Muscle of arm (tissue), 12 donors: ENCODE measurements around the gene ARHGAP26. TPM values are rescaled to one million over a fixed set of nuclear protein-coding genes. Genes with fewer than 3 reads are reported as not detected.

ENCODE experiments used
- DNase-seq: peaks from one replicate; pipeline ENCODE4 v3.0.0-alpha.2; 2013
- polyA plus RNA-seq, 12 donors: library from polyadenylated mRNA; unstranded; fragments of 120-200 nt; gene quantifications; one replicate each; pipeline ENCODE4 v1.2.1, GENCODE V29; 2013; ENCODE audit not compliant: insufficient read length in 12 of 12

The ARHGAP26 gene
- polyA plus RNA-seq, 12 donors, result 12.3 to 34.1 (median 15.8) TPM; not detected in 1

DNA sequence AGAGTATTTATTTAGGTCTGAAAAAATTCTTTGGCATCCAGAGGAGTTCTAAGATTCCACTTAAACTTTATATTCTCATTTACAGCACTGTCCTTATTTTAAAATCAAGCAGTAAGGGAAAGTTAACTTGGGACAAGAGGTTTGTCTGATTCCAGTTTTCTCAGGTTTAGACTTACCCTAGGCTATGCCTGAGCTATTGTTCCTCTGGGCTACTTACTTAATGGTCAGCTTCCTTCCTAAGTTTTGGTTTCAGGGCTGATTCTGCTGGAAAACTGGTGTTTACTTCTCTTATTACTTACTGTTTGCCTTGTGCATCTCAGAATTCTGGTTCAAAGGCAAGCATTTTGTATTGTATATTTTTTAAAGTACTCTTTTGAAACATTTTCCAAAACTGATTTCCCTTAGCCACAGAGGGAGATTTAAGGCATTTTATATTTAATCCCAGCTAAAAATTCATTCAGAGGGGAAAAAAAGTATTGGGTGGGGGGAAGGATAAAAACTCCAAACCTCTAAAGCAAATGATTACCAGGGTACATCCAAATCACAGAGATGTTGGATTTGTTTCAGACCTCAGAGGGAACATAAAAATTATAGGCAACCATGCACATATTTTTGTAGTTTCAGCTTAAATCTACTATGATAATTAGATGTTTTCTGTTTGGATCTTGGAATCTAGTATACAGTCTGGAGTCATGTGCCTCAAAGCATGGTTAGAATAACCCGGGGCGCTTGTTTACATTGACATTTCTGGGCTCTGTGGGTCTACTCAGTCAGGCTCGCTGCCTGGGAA lies 290.0 kb downstream of the ARHGAP26 start:
- no peak for DNase-seq

DNA sequence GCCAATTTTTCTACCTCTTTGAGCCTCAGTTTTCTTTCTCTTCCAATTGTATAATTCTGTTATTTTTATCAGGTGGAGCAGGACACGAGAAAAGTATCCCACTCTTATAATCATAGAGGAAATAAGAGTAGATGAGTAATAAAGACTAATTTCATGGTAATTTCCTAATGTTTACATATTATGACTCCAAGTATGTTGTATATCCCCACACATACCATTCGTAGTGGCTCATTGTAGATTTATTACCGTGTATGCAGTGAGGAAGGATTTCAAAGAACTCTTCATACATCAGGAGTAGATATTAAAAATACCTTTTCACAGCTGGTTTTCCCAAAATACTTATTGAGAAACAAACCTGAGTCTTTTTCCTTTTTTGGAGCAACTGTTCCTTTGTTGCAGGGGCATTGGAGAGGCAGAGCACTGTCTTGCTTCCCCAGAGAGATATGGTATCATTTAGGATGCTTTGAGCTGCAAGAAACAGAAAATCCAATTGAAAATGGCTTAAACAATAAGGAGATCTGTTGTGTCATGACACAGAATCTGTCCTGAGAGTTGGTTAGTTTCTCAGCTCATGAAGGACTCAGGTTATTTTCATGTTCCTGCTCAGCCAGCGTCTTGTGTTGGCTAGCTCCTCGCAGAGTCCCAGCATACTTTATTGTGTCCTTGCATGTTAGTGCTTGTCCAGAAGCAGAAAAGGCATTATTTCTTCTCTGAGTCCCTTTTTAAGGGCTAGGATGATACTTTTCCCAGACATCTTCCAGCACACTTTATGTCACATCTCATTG lies 291.2 kb downstream of the ARHGAP26 start:
- DNase-seq, result no peak

DNA sequence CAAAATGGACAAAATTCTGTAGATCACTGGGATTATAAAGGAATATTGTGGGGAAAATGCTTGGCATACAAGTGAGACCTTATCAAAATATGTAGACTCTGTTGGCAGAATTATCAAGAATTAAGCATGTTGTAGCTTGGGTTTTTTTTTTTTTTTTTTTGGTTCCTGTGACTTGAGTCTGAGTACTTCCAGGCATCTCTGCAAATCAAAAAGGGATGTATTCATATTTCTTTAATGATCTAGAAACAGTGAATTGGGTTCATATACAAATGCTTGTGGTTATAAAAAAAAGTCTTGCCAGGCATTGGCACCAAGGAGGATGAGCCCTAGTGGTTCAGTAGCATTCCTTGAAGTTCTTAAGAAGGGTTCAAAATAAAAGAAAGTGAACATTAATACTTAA lies 292.2 kb downstream of the ARHGAP26 start:
- DNase-seq, result no peak

DNA sequence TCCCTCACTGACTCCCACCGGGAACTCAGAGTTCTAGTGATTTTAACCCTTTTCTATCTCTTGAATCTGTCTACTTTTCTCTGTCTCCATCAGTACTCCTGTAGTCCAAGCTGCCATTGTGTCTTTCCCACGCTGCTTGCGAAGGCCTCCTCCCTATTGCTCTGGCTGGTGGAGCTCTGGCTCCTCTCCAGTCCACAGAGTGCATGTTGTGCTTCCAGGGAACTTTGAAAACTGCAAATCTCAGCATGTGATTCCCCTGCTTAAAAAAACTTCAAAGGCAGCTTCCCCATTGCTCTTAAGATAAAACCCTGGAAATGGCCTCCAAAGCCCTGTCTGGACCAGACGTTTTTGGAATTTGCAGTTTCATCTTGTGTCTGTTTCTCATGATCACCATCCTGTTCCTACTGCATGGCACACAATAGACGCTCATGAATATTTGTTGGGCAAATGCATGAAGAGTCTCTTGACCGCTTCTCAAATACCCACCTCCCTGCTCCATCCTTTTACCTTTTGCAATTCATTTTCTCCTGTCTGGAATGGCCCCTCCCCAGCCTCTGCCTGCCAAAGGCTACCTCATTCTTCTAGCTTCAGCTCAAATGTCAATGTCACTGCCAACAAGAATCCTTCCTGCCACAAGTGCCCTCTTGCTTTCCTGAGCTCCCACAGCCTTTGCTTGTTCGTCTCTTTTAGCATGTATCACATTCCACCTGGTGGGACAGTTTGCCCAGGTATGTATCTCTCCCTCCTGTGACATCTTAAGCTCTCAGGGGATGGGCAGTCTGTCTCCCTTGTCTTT lies 293.2 kb downstream of the ARHGAP26 start:
- DNase-seq, result no peak

DNA sequence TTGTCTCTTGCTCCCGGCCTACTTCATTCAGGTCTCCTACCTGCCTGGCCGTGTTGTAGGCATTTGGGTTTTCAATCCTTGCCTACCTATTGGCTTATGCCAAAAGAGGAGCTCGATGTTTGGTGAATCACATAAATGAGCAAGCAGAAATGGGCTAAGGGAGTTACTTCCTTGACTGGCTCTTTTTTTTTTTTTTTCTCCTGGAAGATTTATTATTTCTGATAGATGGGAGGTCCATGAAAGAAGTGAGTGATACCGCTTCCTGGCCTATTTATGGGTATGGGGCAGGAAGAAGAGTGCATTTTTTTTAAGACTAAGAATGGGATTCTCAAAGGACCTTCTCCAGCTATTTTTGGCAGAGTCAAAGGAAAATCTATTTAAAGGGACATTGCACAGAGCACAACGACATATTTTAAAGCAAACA lies 294.1 kb downstream of the ARHGAP26 start:
- DNase-seq, result peak; percentile 71

DNA sequence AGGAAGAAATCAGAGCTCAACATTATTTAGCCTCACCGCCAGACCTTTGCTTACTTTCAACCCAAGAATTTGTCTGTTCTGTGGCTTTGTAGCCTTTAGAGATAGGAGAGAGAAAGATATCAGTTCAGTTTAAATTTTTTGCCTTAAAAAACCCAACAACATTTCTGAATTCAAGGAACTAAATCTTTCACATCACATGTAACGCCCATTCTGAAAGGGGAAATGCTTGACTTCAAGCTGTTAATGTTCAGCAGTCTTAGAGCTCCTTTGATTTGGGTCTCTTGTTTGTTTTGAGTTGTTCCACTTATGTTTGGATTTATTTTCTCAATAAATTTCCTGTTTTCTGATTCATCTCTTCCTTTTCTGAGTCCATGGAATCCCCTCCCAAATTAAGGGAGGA lies 294.5 kb downstream of the ARHGAP26 start:
- no peak for DNase-seq

DNA sequence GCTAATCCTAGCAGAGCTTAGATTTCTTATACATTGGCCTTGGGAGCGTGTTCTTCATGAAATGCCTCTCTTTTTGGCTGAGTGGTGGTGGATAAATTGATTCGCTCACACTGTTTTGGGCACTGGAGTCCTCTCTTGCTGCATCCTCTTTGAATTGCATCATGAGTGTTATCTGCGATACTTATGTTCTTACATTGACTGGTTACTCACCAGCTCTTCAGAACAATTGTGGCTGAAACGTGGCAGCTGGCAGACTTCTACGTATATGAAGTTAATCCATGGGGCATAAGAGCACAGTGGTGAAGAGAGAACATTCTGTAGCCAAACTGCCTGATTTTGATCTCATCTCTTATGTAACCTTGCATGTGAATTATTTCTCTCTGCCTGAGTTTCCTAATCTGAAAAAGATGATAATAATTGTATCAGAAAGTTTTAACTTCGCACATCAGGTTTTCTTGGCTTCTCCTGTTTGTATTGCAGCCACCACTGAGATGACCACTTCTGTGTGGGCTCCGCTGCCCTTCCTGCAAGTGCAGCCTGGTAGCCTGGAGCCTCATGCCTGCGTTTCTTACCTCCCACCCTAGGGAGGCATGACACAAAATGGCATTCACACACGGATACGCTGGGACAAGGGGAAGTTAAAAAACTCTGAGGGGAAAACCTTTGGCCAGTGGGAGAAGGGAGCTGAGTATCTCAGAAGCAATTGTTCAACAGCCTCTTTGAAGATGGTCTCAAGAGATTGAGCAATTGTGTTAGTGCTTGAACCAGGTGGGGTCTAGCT lies 295.2 kb downstream of the ARHGAP26 start:
- no peak for DNase-seq

DNA sequence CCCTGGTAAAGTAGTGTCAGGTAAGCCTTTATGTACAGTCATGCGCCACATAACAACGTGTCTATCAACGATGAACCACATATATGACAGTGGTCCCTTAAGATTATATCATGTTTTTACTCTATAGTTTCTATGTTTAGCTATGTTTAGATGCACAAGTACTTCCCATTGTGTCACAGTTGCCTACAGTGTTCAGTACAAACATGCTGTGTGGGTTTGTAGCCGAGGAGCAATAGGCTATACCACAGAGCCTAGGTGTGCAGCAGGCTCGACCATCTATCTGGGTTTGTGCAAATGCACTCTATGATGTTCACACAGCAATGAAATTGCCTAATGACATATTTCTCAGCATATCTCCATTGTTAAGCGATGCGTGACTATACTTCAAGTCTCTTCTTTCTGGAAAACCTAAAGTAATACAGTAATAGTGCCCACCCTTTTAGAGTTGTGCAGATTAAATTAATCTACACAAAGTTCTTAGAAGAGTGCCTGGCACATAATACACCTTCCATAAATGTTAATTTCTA lies 295.9 kb downstream of the ARHGAP26 start:
- no peak for DNase-seq

DNA sequence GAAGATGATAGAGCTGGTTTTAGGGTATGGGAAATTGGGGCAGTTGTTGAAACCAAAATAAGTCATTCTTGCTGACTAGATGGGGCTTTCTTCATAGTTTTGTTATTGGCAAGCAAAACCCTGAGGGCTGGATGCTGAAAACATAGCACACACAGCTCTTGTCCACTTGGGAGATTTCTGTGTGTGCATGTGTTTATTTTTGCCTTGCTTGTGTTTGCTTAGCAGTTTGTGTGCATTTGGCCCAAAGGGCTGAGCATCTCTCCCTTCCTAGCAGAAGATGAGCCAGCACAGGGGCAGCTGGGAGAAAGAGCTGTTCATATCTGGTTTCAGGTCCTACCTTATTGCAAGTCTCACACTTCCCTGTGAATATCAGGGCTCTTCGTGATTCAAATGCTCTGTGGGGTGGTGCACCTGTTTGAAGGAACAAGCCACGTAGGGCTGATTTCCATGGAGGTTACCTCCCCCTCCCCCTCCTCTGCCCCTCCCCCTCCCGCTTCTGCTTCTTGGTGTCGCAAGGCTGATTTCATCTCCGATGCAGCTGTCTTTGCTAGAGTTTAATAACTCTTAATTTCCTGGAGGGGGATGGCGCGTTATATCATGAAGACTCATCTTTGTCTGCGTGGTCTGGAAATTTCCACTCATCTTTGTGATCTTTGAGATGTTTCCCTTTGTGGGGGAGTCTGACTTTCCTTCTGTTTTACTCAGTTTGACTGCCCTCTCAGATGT lies 296.5 kb downstream of the ARHGAP26 start:
- DNase-seq, result peak; percentile 61

DNA sequence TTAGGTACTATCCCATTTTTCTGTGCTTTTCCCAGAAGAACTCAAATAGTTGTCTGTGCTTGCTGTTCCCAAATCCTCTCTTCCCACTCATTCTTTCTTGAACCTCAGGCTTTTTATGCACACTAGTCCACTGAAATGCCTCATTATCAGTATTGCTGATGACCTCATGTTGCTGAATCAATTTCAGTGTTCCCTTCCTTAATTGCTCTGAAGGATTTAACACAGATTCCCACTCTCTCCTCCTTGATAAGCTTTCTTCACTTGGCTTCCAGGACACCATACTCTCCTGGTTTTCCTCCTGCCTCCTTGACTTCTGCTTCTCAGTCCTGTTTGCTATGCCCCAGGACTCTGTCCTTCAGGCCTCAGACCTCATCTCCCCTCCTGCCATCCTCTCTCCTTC lies 298.5 kb downstream of the ARHGAP26 start:
- DNase-seq, result no peak

DNA sequence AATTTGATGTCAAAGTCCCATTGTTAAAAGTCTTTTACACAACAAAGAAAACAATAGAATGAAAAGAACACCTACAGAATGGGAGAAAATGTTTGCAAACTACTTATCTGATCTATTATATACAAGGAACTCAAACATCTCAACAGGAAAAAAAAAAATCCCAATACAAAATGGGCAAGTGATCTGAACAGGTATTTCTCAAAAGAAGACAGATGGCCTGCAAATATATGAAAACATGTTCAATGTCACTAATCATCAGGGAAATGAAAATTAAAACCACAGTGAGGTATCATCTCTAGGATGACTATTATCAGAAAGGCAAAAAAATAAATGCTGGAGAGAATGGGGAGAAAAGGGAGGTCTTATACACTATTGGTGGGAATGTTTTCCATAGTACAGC lies 301.8 kb downstream of the ARHGAP26 start:
- DNase-seq, result no peak

DNA sequence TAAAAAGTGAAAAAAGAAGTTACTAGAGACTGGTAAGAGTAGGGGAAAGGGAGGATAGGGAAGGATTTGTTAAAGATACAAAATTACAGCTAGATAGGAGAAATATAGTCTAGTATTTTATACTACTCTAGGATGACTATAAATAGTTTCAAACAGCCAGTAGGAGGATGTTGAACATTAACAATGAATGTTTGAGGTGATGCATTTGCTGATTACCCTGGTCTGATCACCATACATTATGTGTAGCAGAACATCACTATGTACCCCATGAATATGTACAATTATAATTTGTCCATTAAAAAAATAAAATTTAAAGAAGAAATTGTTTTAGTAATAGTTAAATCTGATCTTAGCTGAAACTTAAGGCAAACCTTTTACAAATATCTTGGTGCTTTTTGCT lies 302.6 kb downstream of the ARHGAP26 start:
- DNase-seq, result no peak

DNA sequence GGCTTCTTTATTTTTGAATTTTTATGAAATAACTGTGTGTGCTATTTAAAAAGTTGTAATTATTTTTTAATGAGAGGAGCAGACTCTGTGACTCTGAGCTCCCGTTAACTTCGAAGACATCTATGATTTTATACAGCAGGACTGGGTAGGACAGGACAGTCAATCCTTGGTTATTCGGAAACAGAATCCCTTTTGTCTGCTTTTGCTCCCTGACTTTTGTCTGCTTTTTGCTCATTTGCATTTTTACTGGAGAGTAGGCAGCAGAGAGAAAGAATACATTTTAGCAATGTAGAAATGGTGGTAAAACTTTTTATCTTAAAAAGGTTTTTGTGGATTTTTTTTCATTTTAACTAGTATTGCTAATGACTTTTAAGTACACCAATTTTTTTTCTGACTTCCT lies 303.6 kb downstream of the ARHGAP26 start:
- DNase-seq, result no peak

DNA sequence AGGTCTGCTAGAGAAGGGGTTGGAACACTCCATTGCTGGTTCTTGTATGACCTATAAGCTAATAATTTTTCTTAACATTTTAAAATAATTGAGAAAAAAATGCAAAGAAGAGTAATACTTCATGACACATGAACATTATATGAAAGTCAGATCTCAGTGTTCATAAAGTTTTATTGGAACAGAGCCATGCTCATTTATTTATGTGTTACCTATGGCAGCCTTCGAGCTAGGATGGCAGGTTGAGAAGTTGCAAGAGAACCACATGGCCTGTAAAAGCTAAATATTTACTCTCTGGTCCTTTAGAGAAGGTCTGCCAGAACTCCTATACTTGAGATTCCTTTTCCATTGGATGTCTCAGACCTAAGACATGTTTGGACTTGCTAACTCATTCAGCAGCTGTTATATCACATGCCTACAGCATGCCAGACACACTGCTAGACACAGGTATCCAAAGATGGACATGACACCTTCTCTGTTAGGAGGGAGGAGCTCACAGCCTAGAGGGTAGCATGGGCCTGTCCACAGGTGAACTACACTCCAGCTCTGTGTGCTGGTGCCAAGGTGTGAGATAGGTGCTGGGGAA lies 304.3 kb downstream of the ARHGAP26 start:
- DNase-seq, result no peak

DNA sequence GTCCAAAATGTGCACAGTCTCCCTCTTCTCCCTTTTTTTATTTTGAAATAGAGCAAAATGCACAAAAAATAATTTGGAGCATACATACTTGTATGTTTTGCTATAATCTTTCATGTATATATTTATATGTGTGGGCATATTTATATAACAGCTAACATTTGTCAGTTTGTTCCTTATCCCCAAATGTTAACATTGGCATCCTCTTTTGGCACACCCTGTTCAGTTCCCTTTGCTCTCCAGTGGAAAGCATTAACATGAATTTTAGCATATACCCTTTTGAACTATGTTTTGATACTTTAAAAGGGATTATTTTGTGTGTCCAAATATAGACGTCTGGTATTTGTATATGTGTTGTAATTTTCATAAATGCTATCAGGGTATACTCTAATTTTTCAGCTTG lies 306.2 kb downstream of the ARHGAP26 start:
- DNase-seq, result no peak

DNA sequence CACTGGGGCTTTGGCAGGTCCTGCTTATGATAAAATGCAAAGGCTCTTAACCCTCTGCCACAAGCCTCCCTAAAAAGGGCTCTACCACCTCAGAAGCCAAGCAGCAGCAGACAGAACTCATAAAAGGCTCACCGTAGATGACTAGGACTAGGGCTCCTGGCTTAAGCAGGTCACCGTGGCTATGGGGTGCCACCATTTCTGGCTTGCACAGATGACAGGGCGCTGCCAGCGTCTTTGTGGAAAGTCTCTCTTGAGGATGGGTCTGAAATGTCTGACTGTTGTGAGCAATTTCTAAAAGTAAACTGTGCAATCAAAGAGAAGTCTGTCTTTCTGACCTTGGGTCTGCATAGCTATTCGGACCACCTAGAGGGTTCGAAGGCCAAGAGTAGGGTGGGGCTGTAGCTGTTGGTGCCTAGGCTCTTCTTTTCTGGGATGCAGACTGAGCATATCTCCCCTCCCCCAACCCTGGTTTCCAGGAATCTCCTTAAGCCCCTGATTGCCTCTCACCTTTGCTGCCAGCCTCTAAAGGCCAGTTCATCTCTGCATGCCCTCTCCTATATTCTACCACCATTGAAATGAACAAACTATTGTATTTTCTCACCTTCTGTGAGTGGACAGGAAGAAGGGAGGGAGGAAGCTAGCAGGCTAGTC lies 307.4 kb downstream of the ARHGAP26 start:
- DNase-seq, result no peak

DNA sequence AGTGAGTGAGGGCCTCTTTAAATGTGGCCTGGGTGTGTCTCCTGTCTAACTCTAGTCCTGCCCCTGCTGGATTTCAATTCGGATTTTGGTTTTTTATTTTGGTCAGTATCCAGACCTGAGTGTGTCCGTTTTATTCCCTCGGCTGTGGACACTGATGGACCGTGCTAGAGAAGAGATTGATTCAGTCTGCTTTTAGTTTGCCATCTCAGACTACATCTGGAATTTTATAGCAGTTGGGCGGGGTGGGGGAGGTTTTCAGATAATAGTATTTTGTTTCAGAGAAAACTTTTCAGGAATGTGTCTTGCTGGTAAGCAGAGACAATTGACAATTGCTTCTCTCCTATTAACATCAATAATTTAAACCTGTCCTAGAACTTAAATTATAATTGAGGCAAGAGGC lies 308.1 kb downstream of the ARHGAP26 start:
- DNase-seq, result no peak

DNA sequence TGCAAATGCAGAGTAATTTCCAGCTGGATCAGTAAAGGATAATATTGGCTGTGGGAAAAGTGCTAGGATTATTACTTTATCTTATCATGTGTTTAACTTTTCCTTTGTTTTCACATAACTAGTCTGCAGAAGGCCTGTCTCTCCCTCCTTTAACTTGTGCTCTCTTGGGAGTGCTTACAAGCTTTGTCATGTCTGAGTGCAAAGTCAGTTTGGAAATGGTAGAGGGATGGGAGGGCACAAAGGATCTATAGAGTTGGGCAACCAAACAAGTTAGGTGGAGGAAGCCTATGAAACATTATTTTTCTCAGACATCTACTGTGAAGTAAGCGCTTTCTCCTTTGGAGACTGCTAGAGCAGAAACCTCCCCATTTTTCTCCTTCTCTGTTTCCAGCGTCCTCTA lies 308.8 kb downstream of the ARHGAP26 start:
- no peak for DNase-seq

DNA sequence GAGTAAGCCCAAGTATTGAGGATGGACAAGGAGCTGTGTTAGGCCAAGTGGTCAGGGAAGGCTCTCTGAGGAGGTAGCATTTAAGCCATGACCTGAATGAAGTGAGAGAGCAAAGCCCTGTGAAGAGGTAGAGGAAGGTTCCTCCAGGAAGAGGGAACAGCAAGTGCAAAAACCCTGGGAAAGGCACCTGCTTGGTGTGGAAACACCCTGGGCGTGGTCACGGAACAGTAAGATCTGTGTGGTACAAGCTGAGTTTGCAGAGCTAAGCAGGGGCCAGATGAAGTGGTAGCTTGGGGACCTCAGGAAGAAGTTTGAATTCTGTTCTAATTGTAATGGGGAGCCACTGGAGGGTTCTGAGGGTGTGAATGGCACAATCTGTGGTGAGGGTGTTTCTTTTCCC lies 310.2 kb downstream of the ARHGAP26 start:
- no peak for DNase-seq

DNA sequence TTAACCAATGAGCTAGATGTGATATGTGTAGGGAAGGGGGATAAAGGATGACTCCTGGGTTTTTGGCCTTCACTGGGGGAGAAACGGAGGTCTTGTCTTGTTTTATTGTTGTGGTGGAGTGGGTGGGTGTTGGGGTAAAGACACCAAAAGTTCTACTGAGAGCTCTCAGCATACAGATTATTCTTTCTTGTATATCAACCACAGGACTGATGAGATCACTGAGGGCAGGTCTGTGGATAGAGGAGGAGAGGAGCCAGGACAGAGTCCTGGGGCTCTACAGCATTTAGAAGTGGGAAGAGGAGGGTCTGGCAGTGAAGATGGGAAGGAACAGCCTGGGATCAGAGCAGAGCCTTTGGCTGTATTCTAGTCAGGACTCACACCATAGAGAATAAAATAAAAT lies 310.8 kb downstream of the ARHGAP26 start:
- DNase-seq, result no peak
